HG03175 (cell line): ENCODE results near the gene PPFIA1.

Experiments
- ATAC-seq: cut with Tn5 transposase; IDR thresholded peaks from one replicate; pipeline ENCODE4 v1.9.1; 2021; ENCODE audit warnings: mild to moderate bottlenecking, moderate library complexity; ENCODE audit not compliant: unreplicated experiment

Gene PPFIA1

DNA sequence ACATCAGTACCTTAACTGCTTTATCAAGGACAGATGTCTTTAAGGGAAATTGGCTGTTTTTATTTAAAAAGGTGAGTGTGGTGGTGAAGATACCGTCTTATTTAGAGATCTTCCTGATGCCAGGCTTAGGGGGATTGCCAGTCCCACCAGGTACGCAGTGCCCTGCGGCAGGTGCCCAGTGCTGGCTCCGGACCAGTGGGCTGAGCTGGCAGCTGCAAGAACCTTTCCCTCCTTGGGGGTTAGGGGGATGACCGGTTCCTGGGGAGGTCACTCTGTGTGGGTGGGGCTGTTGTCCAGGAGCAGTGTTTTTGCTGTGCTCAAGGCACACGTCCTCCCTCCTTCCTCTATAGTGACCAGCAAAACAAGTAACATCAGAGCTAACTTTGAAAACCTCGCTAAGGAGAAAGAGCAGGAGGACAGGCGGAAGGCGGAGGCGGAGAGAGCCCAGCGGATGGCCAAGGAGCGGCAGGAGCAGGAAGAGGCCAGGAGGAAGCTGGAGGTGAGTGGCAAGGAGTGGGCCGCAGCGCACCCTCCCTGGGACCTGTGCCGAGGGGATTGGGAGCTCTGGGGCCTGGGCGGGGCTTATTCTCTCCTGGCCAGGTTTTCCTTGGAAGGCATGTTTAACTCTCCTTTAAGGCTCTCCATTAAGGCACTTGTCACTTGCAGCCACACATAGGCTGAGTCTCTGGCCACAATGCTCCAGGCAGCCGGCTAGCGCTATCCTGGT lies 158.4 kb downstream of the PPFIA1 start:
- ATAC-seq: no peak

GRCh38 chr11:70429428-70429705 lies 158.9 kb downstream of the PPFIA1 start:
- ATAC-seq: no peak

GRCh38 chr11:70429724-70430521 lies 159.4 kb downstream of the PPFIA1 start:
- no peak for ATAC-seq

DNA sequence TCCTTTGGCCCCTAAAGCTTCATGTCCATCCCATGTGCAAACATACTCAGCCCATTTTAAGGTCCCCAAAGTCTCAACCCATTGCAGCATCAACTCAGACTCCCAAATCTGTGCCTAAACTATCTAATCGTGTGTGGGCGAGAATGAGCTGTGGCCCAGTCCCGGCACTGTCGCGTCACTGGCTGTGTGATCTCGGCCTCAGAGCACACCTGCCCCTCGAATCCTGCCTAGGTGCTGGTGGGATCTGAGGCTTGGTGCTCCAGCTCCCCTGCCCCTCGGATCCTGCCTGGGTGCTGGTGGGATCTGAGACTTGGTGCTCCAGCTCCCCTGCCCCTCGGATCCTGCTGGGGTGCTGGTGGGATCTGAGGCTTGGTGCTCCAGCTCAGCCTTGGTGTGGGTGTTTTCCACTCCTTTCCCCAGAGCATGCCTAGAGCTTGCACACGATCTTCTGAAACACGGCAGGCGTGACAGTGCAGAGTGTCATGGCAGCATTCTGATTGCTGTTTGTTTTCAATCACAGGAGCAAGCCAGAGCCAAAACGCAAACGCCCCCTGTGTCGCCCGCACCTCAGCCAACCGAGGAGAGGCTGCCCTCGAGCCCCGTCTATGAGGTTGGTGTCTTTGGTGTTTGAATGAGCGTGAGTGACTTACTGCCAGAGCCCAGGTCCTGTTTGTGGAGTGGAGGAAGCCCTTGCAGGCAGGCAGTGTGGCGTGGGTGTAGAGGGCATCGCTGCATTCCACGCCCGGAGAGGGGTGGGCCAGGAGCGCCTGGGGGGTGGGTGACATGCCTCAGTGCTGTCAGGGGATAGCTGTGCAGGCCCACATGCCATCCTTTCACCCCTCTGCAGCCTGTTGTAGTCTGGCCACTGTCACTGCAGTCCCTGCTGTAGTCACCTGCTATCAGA lies 160.4 kb downstream of the PPFIA1 start:
- ATAC-seq: no peak

- no peak for ATAC-seq
Observed at GRCh38 chr11:70431611-70432010, 161.1 kb downstream of the PPFIA1 start.

DNA sequence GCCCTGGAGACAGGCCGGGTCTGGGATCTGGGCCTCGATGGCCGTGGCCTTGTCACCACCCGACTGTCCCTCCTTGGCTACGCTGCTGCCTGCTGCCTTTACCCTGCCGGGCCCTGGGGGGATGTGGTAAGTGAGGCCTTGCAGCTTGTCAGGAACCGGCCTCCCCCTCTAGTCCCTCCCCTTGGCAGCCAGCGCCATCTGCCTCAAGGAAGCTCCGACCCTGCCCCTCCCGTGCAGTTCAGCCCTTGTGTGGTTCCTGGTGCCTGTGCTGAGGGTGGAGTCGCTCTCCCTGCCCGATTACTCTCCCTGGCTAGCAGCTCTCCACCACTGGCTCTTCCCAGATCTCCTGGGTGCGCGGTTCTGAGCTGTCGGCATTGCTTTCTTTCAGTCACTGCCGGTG lies 161.6 kb downstream of the PPFIA1 start:
- no peak for ATAC-seq

DNA sequence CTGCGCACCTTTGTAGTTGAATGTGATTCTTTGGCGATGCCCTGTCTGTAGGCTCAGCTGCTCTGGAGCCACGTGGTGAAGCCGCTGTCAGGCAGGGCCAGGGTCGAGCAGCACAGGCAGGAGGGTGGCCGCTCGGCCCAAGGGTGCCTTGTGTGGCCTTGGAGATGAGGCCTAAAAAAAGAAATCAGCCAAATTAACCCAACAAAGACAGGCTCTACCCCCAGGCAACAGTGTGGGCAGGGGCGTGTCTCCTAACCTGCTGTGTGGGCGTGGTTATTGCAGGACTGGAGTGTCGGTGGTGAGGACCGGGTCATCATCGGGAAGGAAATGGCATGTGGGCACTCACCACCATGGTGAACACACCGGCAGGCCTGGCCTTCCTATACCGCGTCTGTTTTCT lies 162.1 kb downstream of the PPFIA1 start:
- no peak for ATAC-seq

DNA sequence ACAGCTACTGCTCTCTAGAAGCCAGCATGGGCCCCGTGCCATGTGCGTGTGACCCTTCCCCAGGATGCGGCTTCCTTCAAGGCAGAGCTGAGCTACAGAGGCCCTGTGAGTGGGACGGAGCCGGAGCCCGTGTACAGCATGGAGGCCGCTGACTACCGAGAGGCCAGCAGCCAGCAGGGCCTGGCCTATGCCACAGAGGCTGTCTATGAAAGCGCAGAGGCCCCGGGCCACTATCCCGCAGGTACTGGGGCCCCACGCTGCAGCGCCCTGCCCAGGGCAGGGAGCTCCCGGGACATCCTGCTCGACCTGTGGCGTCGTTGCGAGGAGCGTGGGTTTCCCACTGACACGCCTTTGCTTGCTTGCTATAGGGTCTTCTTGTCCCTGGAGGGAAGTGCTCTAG lies 162.5 kb downstream of the PPFIA1 start:
- ATAC-seq: no peak

- no peak for ATAC-seq
Observed at GRCh38 chr11:70433526-70433925, 163.0 kb downstream of the PPFIA1 start.
